Measurements from ENCODE around the gene SNW1.
A peak's percentile ranks its signal among the peaks of the same experiment; 100 is the strongest.

The SNW1 gene

DNA sequence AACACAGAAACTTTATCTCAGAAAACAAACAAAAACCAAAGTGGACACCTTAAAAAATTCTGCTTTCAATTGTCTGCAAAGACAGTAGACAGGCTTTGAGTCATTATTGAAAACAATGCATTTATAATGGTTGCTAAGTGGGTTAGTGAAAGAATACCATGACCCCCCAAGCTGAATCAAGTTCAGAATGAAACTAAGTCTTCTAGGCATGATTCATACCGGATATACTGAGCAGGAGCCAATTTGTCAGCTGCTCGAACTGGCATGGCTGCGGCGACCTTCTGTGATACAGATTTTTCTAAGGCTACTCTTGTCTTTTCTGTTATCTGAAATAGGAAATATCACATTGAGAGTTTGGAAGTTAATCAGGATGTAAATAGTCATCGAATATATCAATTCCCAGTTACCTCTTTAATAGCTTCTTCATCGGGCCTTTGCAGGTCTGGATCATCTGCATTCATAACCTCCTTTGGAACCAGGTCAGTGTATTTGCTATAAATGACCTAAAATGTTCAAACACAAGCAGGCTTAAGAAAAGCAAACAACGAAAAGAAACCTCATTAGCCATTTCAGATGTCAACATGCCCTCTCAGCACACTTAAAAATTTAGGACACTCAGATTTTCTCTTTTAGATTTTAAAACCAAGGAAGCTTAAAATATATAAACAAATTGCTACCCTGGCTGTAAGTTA is 22.3 kb downstream of the SNW1 start:
- in situ Hi-C loops (cut with HindIII; ENCODE audit: low pct_ligation_motif_present, low sequenced_read_pairs) = no loop called here
- H3K27me3 ChIP-seq (replicated peaks) = no peaks in the 10 kb centered on the region
- H3K4me3 ChIP-seq (ENCODE audit: low read depth, low read length) = no peak overlapping the region
- H3K36me3 ChIP-seq (replicated peaks) = peaks cover 40% of the 10 kb centered on the region
- DNase-seq = peak; percentile 40
- TF ChIP-seq, protein P1, sequence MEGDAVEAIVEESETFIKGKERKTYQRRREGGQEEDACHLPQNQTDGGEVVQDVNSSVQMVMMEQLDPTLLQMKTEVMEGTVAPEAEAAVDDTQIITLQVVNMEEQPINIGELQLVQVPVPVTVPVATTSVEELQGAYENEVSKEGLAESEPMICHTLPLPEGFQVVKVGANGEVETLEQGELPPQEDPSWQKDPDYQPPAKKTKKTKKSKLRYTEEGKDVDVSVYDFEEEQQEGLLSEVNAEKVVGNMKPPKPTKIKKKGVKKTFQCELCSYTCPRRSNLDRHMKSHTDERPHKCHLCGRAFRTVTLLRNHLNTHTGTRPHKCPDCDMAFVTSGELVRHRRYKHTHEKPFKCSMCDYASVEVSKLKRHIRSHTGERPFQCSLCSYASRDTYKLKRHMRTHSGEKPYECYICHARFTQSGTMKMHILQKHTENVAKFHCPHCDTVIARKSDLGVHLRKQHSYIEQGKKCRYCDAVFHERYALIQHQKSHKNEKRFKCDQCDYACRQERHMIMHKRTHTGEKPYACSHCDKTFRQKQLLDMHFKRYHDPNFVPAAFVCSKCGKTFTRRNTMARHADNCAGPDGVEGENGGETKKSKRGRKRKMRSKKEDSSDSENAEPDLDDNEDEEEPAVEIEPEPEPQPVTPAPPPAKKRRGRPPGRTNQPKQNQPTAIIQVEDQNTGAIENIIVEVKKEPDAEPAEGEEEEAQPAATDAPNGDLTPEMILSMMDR (IDR thresholded peaks at IDR 0.05; ENCODE audit: low read depth, low read length, missing control alignments) = no peak
- H3K27ac ChIP-seq = peak overlapping the region; percentile 51

DNA sequence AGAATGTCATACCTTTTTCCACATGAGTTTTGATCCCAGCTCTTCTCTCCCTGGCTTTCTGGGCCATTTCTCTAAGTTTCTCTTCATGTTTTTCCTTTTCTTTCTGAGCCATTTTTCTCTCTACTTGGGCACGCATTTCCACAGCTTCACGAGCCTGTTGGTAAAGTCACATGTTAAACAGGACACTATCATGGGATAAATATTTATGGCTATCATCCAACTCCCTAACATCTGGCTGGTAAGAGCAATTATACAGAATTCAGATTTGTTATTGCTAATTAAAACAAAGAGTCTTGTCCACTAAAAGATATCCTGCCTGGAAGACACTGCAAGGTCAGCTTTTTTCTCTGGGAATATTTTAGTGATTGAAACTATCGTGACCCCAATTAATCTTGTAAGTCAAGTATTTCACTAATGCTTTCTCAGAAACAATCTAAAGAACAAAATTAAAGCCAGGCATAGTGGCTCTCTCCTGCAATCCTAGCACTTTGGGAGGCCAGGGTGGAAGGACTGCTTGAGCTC is 29.9 kb downstream of the SNW1 start:
- Histone ChIP-seq H3K27me3 (replicated peaks) (no peaks in the 10 kb centered on the region), H3K36me3 (replicated peaks) (peaks cover 76% of the 10 kb centered on the region), H3K27ac (no peak overlapping the region), H3K4me3 (ENCODE audit: low read depth, low read length) (no peak overlapping the region)
- no peak for DNase-seq
- in situ Hi-C loops (cut with HindIII; ENCODE audit: low pct_ligation_motif_present, low sequenced_read_pairs) = no loop called here
- TF ChIP-seq, protein P1 (IDR thresholded peaks at IDR 0.05; ENCODE audit: low read depth, low read length, missing control alignments) = no peak

DNA sequence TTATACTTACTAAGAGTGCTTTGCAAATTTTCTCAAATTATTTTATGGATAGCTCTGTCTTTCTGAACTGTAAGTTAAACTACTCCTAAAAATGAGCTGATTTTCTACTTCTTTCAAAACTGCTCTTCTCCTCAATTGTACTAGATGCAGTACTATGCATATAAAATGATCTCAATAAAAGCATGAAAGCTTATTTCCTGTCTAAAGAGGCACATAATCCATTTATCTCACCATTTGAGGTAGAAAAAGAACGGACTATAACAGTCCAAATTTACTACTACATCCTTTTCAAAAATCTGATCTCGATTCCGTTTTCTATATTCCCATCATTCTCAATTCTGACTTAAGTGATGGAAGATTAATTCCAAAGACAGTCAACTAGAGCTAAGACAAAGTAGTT is 38.7 kb downstream of the SNW1 start:
- H3K27ac ChIP-seq = no peak overlapping the region
- H3K27me3 ChIP-seq (replicated peaks) = no peaks in the 10 kb centered on the region
- DNase-seq = no peak
- peaks cover 67% of the 10 kb centered on the region for H3K36me3 ChIP-seq (replicated peaks)
- H3K4me3 ChIP-seq (ENCODE audit: low read depth, low read length) = no peak overlapping the region
- TF ChIP-seq, protein P1 (IDR thresholded peaks at IDR 0.05; ENCODE audit: low read depth, low read length, missing control alignments) = no peak
- in situ Hi-C loops (cut with HindIII; ENCODE audit: low pct_ligation_motif_present, low sequenced_read_pairs) = no loop called here

DNA sequence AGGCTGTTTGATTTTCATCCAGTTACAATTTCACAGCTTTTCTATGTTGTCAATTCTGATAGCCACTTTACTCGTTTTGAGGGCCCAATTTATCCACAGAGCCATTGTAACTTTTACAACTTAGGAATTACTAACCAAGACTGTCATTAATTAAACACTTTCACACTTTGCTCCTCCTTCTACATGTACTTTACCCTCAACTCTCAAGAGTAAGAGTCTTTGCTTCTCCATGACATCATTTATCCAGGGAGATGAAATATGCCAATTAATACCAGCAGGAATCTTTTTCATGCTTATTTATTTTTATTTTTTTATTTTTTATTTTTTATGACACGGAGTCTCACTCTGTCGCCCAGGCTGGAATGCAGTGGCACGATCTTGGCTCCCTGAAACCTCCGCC is 39.5 kb downstream of the SNW1 start:
- Histone ChIP-seq H3K4me3 (ENCODE audit: low read depth, low read length) (no peak overlapping the region), H3K27ac (no peak overlapping the region), H3K27me3 (replicated peaks) (no peaks in the 10 kb centered on the region), H3K36me3 (replicated peaks) (peaks cover 67% of the 10 kb centered on the region)
- in situ Hi-C loops (cut with HindIII; ENCODE audit: low pct_ligation_motif_present, low sequenced_read_pairs) = no loop called here
- no peak for DNase-seq
- TF ChIP-seq, protein P1 (IDR thresholded peaks at IDR 0.05; ENCODE audit: low read depth, low read length, missing control alignments) = no peak

DNA sequence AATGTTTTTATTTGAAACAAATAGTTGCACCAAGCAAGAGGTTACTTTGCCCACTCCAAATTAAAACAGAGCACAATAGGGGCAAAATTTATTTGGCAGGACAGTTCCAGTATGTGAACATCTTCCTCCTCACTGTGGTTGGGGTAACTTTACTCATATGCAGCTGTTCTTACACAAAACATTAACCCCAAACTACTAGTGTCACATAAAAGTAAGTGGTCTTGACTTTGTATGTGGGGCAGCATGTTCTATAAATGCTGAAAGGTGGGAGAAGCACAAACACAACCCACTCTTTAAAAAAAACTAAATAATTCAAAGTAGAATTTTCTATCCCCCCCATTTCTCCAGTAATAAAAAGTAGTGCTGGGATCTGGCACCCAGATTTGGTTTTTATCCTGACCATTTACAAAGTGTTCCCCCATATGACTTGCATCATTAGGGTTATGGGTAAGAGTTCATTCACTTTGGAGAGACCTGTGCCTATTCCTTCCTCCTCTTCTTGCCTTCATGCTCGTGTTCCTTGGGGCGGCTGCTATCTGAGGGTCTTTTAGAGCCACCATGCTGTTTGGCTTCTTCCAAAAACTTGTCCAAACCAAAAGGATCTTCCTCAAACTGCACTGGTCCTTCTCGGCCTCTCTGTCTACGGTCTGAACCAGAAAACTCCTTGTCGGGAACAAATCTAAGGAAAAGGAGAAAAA is 43.2 kb downstream of the SNW1 start:
- DNase-seq = no peak
- peaks cover 68% of the 10 kb centered on the region for H3K36me3 ChIP-seq (replicated peaks)
- in situ Hi-C loops (cut with HindIII; ENCODE audit: low pct_ligation_motif_present, low sequenced_read_pairs) = no loop called here
- H3K27me3 ChIP-seq (replicated peaks) = no peaks in the 10 kb centered on the region
- TF ChIP-seq, protein P1 (IDR thresholded peaks at IDR 0.05; ENCODE audit: low read depth, low read length, missing control alignments) = no peak
- no peak overlapping the region for H3K4me3 ChIP-seq (ENCODE audit: low read depth, low read length)
- H3K27ac ChIP-seq = no peak overlapping the region
